ENCODE data around the gene OXSR1.

Gene OXSR1

DNA sequence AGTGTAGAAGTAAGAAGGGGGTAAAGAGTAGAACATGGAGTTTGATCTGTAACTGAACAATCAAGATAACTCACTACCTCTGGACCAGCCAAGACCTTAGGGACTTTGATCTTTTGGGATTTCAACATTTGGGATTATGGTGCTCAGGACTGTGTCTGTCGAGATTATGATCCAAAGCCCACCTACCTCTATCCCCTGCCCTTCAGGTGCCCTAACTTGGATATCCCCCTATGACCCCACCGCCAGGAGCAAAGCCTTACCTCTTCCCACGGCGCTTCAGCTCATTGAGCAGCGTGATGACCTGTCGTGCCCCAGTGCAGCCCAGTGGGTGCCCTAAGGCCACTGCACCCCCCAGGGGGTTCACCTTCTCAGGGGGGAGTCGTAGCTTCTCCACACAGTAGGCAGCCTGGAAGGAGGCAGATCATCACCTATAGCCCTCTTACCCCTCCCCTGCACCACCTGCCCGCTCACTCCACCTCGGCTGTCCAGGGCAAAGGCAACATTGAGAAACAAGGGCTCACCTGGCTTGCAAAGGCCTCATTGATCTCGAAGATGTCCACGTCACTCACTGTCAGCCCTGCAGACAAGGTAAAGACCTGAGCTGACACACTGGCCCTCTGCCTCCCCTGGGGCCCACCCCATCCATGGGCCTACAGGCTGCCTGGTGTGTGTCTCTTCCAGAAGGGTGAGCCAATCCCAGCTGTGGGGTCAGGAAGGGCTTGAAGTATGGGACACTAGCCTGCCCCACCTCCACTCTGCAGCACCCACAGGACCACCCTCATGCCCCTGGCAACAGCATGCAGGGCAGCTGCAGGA lies 39.8 kb upstream of the OXSR1 start:
- peaks cover 5% of the 10 kb centered on the region; the same call in 1 of the 2 replicates for H3K79me2 ChIP-seq (ENCODE audit: low read length)
- H3K4me1 ChIP-seq (ENCODE audit: low read length) = peaks cover 4% of the 10 kb centered on the region
- H3K4me2 ChIP-seq (ENCODE audit: low read length) = no peak overlapping the region
- TF ChIP-seq EZH2phosphoT487 (IDR thresholded peaks at IDR 0.05; ENCODE audit: low read depth) = no peak
- no peak overlapping the region for H2AFZ ChIP-seq (ENCODE audit: low read depth, low read length)
- H3K27me3 ChIP-seq (ENCODE audit: low read depth, low read length) = no peaks in the 10 kb centered on the region
- peaks cover 76% of the 10 kb centered on the region for H3K36me3 ChIP-seq (replicated peaks; ENCODE audit: low read depth, low read length)
- H3K9me3 ChIP-seq (ENCODE audit: insufficient read depth, low read length) = no peaks in the 10 kb centered on the region
- H3K9ac ChIP-seq (ENCODE audit: low read length) = no peak overlapping the region
- no peak overlapping the region for H3K4me3 ChIP-seq (ENCODE audit: low read length)
- H3K27ac ChIP-seq (ENCODE audit: low read length) = no peak overlapping the region
- H4K20me1 ChIP-seq (ENCODE audit: insufficient read depth, low read length) = peaks cover 22% of the 10 kb centered on the region

DNA sequence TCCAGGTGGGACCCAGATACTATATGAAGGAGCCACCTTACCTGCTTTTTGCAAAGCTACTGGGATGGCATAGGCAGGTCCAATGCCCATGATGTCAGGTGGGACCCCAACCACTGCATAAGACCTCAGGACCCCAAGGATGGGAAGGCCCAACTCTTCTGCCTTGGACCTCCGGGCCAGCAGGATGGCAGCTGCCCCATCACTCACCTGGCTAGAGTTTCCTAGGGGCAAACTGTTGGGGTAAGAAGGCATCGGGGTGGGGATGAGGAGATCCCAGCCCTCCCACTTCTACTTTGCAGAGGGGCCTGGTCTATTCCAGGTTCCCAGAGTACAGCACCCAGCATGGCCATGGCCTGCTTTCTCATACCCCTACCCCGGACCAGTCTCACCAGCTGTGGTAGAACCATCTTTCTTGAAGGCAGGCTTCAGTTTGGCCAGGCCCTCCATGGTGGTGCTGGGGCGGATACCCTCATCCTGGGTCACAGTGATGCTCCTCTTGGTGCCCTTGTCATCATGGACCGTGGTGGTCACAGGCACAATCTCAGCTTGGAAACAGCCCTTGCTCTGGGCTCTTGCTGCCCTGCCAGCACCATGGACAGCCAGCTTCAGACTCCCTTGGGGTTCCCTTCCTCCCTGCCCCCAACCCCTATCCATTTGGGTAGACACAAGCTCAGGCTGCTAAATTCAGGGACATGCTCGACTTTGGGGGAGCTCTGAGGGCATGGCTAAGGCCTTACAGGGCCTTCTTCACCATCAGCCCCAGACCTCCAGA lies 39.0 kb upstream of the OXSR1 start:
- Histone ChIP-seq H2AFZ (ENCODE audit: low read depth, low read length) (no peak overlapping the region), H3K9ac (ENCODE audit: low read length) (no peak overlapping the region), H3K4me2 (ENCODE audit: low read length) (no peak overlapping the region), H3K9me3 (ENCODE audit: insufficient read depth, low read length) (no peaks in the 10 kb centered on the region), H3K4me1 (ENCODE audit: low read length) (peaks cover 12% of the 10 kb centered on the region), H3K27ac (ENCODE audit: low read length) (no peak overlapping the region), H3K4me3 (ENCODE audit: low read length) (no peak overlapping the region), H4K20me1 (ENCODE audit: insufficient read depth, low read length) (peaks cover 30% of the 10 kb centered on the region), H3K79me2 (ENCODE audit: low read length) (peaks cover 6% of the 10 kb centered on the region; the same call in 1 of the 2 replicates), H3K36me3 (replicated peaks; ENCODE audit: low read depth, low read length) (peaks cover 84% of the 10 kb centered on the region), H3K27me3 (ENCODE audit: low read depth, low read length) (no peaks in the 10 kb centered on the region)
- TF ChIP-seq, protein P1, sequence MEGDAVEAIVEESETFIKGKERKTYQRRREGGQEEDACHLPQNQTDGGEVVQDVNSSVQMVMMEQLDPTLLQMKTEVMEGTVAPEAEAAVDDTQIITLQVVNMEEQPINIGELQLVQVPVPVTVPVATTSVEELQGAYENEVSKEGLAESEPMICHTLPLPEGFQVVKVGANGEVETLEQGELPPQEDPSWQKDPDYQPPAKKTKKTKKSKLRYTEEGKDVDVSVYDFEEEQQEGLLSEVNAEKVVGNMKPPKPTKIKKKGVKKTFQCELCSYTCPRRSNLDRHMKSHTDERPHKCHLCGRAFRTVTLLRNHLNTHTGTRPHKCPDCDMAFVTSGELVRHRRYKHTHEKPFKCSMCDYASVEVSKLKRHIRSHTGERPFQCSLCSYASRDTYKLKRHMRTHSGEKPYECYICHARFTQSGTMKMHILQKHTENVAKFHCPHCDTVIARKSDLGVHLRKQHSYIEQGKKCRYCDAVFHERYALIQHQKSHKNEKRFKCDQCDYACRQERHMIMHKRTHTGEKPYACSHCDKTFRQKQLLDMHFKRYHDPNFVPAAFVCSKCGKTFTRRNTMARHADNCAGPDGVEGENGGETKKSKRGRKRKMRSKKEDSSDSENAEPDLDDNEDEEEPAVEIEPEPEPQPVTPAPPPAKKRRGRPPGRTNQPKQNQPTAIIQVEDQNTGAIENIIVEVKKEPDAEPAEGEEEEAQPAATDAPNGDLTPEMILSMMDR (IDR thresholded peaks at IDR 0.05; ENCODE audit: low read depth, low read length) = no peak
- TF ChIP-seq EZH2phosphoT487 (IDR thresholded peaks at IDR 0.05; ENCODE audit: low read depth) = no peak

DNA sequence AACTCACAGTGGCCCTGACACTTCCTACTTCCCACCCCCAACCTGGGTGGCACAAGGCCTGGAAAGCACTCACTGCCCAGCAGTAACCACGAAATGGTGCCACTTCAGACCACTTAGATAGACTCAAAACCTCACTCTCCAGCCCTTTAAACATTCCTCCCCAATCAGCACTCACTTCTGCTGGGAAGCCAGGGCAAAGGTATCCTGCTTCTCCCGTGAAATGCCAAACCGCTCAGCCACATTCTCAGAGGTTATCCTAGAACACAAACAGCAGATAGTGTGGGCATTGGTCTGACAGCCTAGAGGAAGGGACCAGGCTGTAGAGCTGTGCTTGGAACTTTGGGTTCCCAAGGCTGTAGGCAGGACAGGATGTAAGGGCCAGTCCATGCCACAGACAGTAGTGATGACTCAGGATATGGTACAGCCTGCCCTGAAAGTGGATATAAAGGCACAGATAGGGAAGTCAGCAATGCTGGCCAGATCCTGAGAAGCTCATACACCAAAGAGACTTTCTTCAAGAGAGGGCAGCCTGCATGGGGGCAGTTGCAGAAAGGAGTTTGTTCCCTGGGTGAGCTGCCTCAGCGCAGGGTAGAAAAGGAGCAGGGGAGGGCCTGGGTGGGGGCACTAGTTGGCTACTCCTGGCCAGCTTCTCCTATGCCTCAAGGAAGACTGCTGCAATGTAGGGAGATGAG lies 37.6 kb upstream of the OXSR1 start:
- H3K9me3 ChIP-seq (ENCODE audit: insufficient read depth, low read length) = no peaks in the 10 kb centered on the region
- peaks cover 34% of the 10 kb centered on the region for H4K20me1 ChIP-seq (ENCODE audit: insufficient read depth, low read length)
- no peak overlapping the region for H3K4me2 ChIP-seq (ENCODE audit: low read length)
- no peak overlapping the region for H3K9ac ChIP-seq (ENCODE audit: low read length)
- no peaks in the 10 kb centered on the region for H3K27me3 ChIP-seq (ENCODE audit: low read depth, low read length)
- no peak overlapping the region for H2AFZ ChIP-seq (ENCODE audit: low read depth, low read length)
- H3K79me2 ChIP-seq (ENCODE audit: low read length) = peaks cover 6% of the 10 kb centered on the region; the same call in 1 of the 2 replicates
- TF ChIP-seq EZH2phosphoT487 (IDR thresholded peaks at IDR 0.05; ENCODE audit: low read depth) = no peak
- TF ChIP-seq, protein P1 (IDR thresholded peaks at IDR 0.05; ENCODE audit: low read depth, low read length) = no peak
- H3K36me3 ChIP-seq (replicated peaks; ENCODE audit: low read depth, low read length) = peaks cover 79% of the 10 kb centered on the region
- peaks cover 22% of the 10 kb centered on the region for H3K4me1 ChIP-seq (ENCODE audit: low read length)
- no peak overlapping the region for H3K4me3 ChIP-seq (ENCODE audit: low read length)
- no peak overlapping the region for H3K27ac ChIP-seq (ENCODE audit: low read length)

DNA sequence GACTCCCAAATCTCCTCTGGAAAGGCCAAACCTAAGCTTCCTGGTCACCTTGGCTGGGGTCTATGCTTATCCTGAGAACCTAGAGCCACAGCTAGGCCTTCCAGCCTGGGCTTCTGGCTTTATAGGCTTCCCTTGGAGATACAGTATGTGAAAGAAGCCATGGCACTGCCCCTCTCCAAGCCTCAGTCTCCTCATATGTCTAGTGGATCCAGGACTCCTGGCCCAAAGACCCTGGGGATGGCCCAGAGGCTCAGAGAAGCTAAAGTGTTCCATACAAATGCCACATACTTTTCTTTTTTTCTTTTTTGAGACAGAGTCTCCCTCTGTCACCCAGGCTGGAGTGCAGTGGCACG lies 37.1 kb upstream of the OXSR1 start:
- Histone ChIP-seq H3K4me2 (ENCODE audit: low read length) (no peak overlapping the region), H3K27me3 (ENCODE audit: low read depth, low read length) (no peaks in the 10 kb centered on the region), H3K4me1 (ENCODE audit: low read length) (peaks cover 22% of the 10 kb centered on the region), H3K36me3 (replicated peaks; ENCODE audit: low read depth, low read length) (peaks cover 76% of the 10 kb centered on the region), H3K4me3 (ENCODE audit: low read length) (no peak overlapping the region), H4K20me1 (ENCODE audit: insufficient read depth, low read length) (peaks cover 31% of the 10 kb centered on the region), H3K27ac (ENCODE audit: low read length) (no peak overlapping the region), H3K9me3 (ENCODE audit: insufficient read depth, low read length) (no peaks in the 10 kb centered on the region), H3K9ac (ENCODE audit: low read length) (no peak overlapping the region), H2AFZ (ENCODE audit: low read depth, low read length) (no peak overlapping the region), H3K79me2 (ENCODE audit: low read length) (peaks cover 6% of the 10 kb centered on the region; the same call in 1 of the 2 replicates)
- no peak for TF ChIP-seq EZH2phosphoT487 (IDR thresholded peaks at IDR 0.05; ENCODE audit: low read depth)
- TF ChIP-seq, protein P1 (IDR thresholded peaks at IDR 0.05; ENCODE audit: low read depth, low read length) = no peak
